SU-DHL-6 (cell line): Measurements from ENCODE around the gene COL6A1.

Source experiments
- H2AFZ ChIP-seq: fragments of 200-600 bp; sonication (generic); 2 replicates; pipeline ENCODE4 v1.6.1; 2014; ENCODE audit warnings: low read depth, mild to moderate bottlenecking, moderate library complexity, mixed read lengths, antibody characterized with exemption, low read length; ENCODE audit not compliant: severe bottlenecking
- H3F3A ChIP-seq: fragments of 200-600 bp; shearing (Covaris generic); 2 replicates; pipeline ENCODE4 v1.6.0; 2016; ENCODE audit warnings: antibody characterized with exemption, mild to moderate bottlenecking; ENCODE audit not compliant: insufficient read depth
- H3K27ac ChIP-seq: fragments of 200-600 bp; sonication (generic); 2 replicates; pipeline ENCODE4 v1.5.1; 2016; ENCODE audit warnings: low read depth, mild to moderate bottlenecking, low read length, moderate library complexity, mixed read lengths
- H3K27me3 ChIP-seq: fragments of 200-600 bp; sonication (generic), shearing (Covaris generic); 2 replicates; pipeline ENCODE4 v1.6.0; 2014; ENCODE audit warnings: mild to moderate bottlenecking, low read length
- H3K36me3 ChIP-seq: fragments of 200-600 bp; sonication (generic); 2 replicates; pipeline ENCODE4 v1.6.1; 2014; ENCODE audit warnings: mild to moderate bottlenecking, low read length, mixed read lengths
- H3K4me2 ChIP-seq: fragments of 300-600, 200-600 bp; shearing (Covaris generic), sonication (generic); 2 replicates; pipeline ENCODE4 v1.6.0; 2014; ENCODE audit warnings: low read length, low read depth, mild to moderate bottlenecking; ENCODE audit not compliant: poor library complexity, severe bottlenecking
- H3K4me3 ChIP-seq: fragments of 200-600 bp; sonication (generic); 2 replicates; pipeline ENCODE4 v1.5.1; 2014; ENCODE audit warnings: antibody characterized with exemption, low read length, mild to moderate bottlenecking, mixed read lengths; ENCODE audit not compliant: insufficient read depth, poor library complexity, severe bottlenecking
- H3K79me2 ChIP-seq: fragments of 200-600 bp; sonication (generic); 2 replicates; pipeline ENCODE4 v1.6.1; 2014; ENCODE audit warnings: mild to moderate bottlenecking, low read length, moderate library complexity; ENCODE audit not compliant: insufficient read depth
- H3K9ac ChIP-seq: fragments of 200-600 bp; sonication (generic); 2 replicates; pipeline ENCODE4 v1.7.0; 2014; ENCODE audit warnings: mild to moderate bottlenecking, low read length
- H3K9me2 ChIP-seq: fragments of 200-600 bp; sonication (generic); replicated peaks from 2 replicates; pipeline ENCODE4 v1.6.1; 2014; ENCODE audit warnings: low read length; ENCODE audit not compliant: insufficient read depth
- H3K9me3 ChIP-seq: fragments of 200-600 bp; sonication (generic); 2 replicates; pipeline ENCODE4 v1.6.1; 2014; ENCODE audit warnings: low read length, mixed read lengths; ENCODE audit not compliant: insufficient read depth
- H4K20me1 ChIP-seq: fragments of 200-600 bp; sonication (generic); 2 replicates; pipeline ENCODE4 v1.6.1; 2014; ENCODE audit warnings: low read depth, mild to moderate bottlenecking, antibody characterized with exemption, low read length, moderate library complexity, mixed read lengths
- CTCF ChIP-seq: fragments of 200-600 bp; sonication (generic); IDR thresholded peaks from one replicate; pipeline ENCODE4 v1.5.1; 2017; ENCODE audit warnings: antibody characterized with exemption, mild to moderate bottlenecking, low read length, moderate library complexity; ENCODE audit not compliant: insufficient read depth, poor library complexity, severe bottlenecking
- EZH2phosphoT487 ChIP-seq: fragments of 200-600 bp; sonication (generic), shearing (Covaris generic); conservative IDR thresholded peaks from 2 replicates; pipeline ENCODE4 v1.6.1; 2018; ENCODE audit warnings: mild to moderate bottlenecking, antibody characterized with exemption, low read length, moderate library complexity, mixed read lengths

COL6A1 gene

GRCh38 chr21:45986316-45987051 is 4.9 kb downstream of the COL6A1 start:
- Histone ChIP-seq H3K9ac (no peak overlapping the region), H3K4me2 (no peak overlapping the region), H4K20me1 (no peaks in the 10 kb centered on the region), H3K27ac (no peak overlapping the region), H3K9me2 (no peaks in the 10 kb centered on the region), H3F3A (no peaks in the 10 kb centered on the region), H3K4me3 (no peak overlapping the region), H2AFZ (no peak overlapping the region), H3K27me3 (no peaks in the 10 kb centered on the region), H3K9me3 (no peaks in the 10 kb centered on the region), H3K36me3 (no peaks in the 10 kb centered on the region), H3K79me2 (no peaks in the 10 kb centered on the region)
- no peak for TF ChIP-seq CTCF
- TF ChIP-seq EZH2phosphoT487: no peak

DNA sequence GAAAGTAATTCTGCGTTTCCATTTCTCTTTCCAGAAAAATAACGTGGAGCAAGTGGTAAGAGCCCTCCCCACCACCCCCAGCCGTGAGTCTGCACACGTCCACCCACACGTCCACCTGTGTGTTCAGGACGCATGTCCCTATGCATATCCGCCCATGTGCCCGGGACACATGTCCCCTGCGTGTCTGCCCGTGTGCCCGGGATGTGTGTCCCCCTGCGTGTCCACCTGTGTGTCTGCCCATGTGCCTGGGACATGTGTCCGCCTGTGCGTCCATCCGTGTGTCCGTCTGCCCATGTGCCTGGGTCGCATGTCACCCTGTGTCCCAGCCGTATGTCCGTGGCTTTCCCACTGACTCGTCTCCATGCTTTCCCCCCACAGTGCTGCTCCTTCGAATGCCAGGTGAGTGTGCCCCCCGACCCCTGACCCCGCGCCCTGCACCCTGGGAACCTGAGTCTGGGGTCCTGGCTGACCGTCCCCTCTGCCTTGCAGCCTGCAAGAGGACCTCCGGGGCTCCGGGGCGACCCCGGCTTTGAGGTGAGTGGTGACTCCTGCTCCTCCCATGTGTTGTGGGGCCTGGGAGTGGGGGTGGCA is 5.6 kb downstream of the COL6A1 start:
- Histone ChIP-seq H3K9me2 (no peaks in the 10 kb centered on the region), H3K4me2 (no peak overlapping the region), H3K9ac (no peak overlapping the region), H3K27me3 (no peaks in the 10 kb centered on the region), H3K27ac (no peak overlapping the region), H2AFZ (no peak overlapping the region), H3K79me2 (no peaks in the 10 kb centered on the region), H3K36me3 (no peaks in the 10 kb centered on the region), H3K9me3 (no peaks in the 10 kb centered on the region), H4K20me1 (no peaks in the 10 kb centered on the region), H3K4me3 (no peak overlapping the region), H3F3A (no peaks in the 10 kb centered on the region)
- TF ChIP-seq CTCF (no peak), EZH2phosphoT487 (no peak)

GRCh38 chr21:45988366-45989347 is 7.1 kb downstream of the COL6A1 start:
- Histone ChIP-seq H3K9me3 (no peaks in the 10 kb centered on the region), H3K9ac (no peak overlapping the region), H3K4me2 (no peak overlapping the region), H3K4me3 (no peak overlapping the region), H2AFZ (no peak overlapping the region), H4K20me1 (no peaks in the 10 kb centered on the region), H3K79me2 (no peaks in the 10 kb centered on the region), H3K27me3 (no peaks in the 10 kb centered on the region), H3K36me3 (no peaks in the 10 kb centered on the region), H3F3A (no peaks in the 10 kb centered on the region), H3K27ac (no peak overlapping the region), H3K9me2 (no peaks in the 10 kb centered on the region)
- TF ChIP-seq CTCF: no peak
- TF ChIP-seq EZH2phosphoT487: no peak
